ENCODE data around the gene BORA.

Gene BORA

DNA sequence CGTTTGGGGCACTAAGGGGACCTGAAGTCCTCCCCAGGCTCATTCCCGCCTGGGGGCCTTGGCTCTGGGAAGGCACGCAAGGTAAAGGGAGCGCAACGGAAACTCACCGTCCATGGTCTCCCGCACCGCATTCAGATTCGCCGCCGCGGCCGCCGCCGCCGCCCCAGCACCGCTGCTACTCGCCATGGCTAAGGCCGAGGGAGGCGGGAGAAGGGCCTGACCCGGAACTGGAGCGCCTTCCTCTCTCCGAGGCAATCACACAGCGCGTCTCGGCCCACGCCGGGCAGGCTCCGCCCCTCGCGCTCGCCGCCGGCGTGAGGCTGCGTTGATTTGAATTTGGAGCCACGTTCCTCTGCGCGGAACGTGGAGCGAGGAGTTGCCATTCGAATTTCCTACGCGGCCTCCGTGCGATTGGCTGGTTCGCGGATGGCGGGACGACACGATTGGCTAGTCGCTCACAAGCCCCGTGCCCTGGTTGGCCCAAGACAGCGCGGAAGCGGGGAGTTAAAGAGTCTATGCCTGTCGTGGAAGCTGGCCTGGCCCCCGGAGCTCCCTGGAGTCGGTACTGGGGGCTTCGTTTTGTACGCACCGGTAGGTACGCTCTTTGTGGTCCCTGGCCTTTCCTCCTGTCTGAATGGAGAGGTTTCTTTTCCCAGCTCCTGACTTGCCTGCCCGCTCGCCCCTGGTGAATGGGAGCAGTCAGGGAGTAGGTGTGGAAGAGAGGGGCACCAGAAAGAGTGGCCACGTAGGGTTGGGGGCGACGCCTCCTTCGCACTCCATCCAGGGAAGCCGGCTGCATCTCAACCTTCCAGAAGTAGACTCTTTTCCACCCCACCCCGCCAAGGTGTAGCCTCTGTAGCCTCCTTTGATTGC is at the start of gene BORA, which contains the start of gene MZT1:
TSS of gene BORA (plus strand) at position 507 of the 873 bp plus-strand sequence. CDS start 1,018 bp downstream, outside the sequence.
TSS of gene MZT1 (minus strand) at position 213 of the 873 bp plus-strand sequence. CDS start at position 186, 27 bp downstream.
- Histone ChIP-seq H3K9me3 (no peaks in the 10 kb centered on the region), H3K36me3 (no peaks in the 10 kb centered on the region), H3K4me1 (ENCODE audit: control insufficient read depth in 1 of 2, insufficient read depth in 1 of 2, low read depth in 1 of 2, low read length in 1 of 2) (peaks cover 20 to 24% of the 10 kb centered on the region in 2 experiments), H3K27me3 (no peaks in the 10 kb centered on the region), H3K27ac (peak within 1 kb of the TSS; percentile 71), H3K4me3 (ENCODE audit: low read depth in 1 of 2, low read length in 1 of 2) (peak within 1 kb of the TSS; percentile 92 to 93)
- no peak for TF ChIP-seq CTCF (IDR thresholded peaks at IDR 0.05)

GRCh38 chr13:72678312-72678711 is 49.4 kb upstream of the BORA start:
- Histone ChIP-seq H3K36me3 (no peaks in the 10 kb centered on the region), H3K4me3 (ENCODE audit: low read depth in 1 of 2, low read length in 1 of 2) (no peak overlapping the region), H3K9me3 (no peaks in the 10 kb centered on the region), H3K27ac (no peak overlapping the region), H3K4me1 (ENCODE audit: control insufficient read depth in 1 of 2, insufficient read depth in 1 of 2, low read depth in 1 of 2, low read length in 1 of 2) (no peaks in the 10 kb centered on the region), H3K27me3 (no peaks in the 10 kb centered on the region)
- no peak for TF ChIP-seq CTCF (IDR thresholded peaks at IDR 0.05)

DNA sequence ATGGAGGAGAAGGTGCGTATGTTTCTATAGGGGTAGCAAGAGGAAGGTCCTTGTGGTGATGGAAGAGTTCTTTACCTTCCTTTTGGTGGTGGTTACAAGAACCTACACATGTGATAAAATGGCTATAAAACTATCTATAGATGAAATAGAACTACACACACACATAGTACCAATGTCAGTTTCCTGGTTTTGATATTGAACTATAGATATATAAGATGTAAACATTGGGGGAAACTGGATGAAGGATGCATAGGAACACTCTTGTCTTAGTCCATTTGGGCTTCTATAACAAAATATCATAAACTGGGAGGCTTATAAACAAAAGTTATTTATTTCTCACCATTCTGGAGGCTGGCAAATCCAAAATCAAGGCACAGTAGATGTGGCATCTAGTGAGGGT is 47.4 kb upstream of the BORA start:
- Histone ChIP-seq H3K27me3 (no peaks in the 10 kb centered on the region), H3K9me3 (no peaks in the 10 kb centered on the region), H3K4me1 (ENCODE audit: control insufficient read depth in 1 of 2, insufficient read depth in 1 of 2, low read depth in 1 of 2, low read length in 1 of 2) (no peaks in the 10 kb centered on the region), H3K36me3 (no peaks in the 10 kb centered on the region), H3K4me3 (ENCODE audit: low read depth in 1 of 2, low read length in 1 of 2) (no peak overlapping the region), H3K27ac (no peak overlapping the region)
- no peak for TF ChIP-seq CTCF (IDR thresholded peaks at IDR 0.05)

GRCh38 chr13:72686766-72687165 is 41.0 kb upstream of the BORA start:
- Histone ChIP-seq H3K4me3 (ENCODE audit: low read depth in 1 of 2, low read length in 1 of 2) (no peak overlapping the region), H3K4me1 (ENCODE audit: control insufficient read depth in 1 of 2, insufficient read depth in 1 of 2, low read depth in 1 of 2, low read length in 1 of 2) (no peaks in the 10 kb centered on the region), H3K27ac (no peak overlapping the region), H3K9me3 (no peaks in the 10 kb centered on the region), H3K36me3 (no peaks in the 10 kb centered on the region), H3K27me3 (no peaks in the 10 kb centered on the region)
- TF ChIP-seq CTCF (IDR thresholded peaks at IDR 0.05): no peak

DNA sequence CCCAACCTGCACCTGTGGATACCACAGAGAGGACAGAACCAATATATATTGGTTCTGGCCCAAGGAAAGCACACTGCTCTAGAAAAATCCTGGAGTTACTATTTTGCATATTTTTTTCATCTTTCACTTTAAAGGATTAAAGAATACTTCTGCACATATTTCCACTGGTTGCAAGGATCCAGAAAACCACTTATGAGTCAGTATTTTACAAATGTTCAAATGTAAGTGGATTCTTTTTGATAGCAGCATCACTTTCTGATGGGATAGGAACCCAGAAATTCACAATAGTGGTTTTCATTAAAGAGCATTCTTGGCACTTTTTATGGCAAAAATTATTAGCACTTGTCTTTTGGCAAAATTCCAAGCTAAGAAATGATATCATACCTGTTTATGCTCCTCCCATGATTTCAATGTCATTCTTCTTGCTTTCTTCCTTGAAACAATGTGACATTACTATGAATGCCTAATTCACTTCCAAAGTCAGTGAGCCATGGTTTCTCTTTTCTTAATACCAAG is 38.5 kb upstream of the BORA start:
- Histone ChIP-seq H3K27ac (no peak overlapping the region), H3K4me1 (ENCODE audit: control insufficient read depth in 1 of 2, insufficient read depth in 1 of 2, low read depth in 1 of 2, low read length in 1 of 2) (no peaks in the 10 kb centered on the region), H3K4me3 (ENCODE audit: low read depth in 1 of 2, low read length in 1 of 2) (no peak overlapping the region), H3K9me3 (no peaks in the 10 kb centered on the region), H3K36me3 (no peaks in the 10 kb centered on the region), H3K27me3 (no peaks in the 10 kb centered on the region)
- no peak for TF ChIP-seq CTCF (IDR thresholded peaks at IDR 0.05)

Measured in neutrophil (primary cell).